Measurements from ENCODE around the gene CDIP1.

DNA sequence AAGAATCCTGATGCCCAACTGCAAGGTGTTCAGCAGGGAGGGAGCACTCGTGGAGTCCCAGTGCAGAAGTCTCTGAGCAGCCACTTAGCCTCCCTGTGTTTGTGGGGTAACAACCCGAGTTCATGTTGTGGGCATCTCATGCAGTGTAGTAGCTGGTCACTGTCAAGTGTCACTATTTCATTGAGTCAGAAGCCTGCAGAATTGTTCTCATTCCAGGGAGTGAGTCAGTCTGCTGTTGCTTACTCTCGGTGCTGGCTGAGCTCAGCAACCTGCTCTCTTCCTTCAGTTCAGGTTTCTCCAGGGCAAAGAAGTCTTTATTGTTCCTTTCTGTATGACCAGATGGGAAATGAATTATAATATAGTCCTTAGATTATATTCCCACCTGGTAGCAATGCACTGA is 38.3 kb downstream of the CDIP1 start:
- TF ChIP-seq, protein P1, sequence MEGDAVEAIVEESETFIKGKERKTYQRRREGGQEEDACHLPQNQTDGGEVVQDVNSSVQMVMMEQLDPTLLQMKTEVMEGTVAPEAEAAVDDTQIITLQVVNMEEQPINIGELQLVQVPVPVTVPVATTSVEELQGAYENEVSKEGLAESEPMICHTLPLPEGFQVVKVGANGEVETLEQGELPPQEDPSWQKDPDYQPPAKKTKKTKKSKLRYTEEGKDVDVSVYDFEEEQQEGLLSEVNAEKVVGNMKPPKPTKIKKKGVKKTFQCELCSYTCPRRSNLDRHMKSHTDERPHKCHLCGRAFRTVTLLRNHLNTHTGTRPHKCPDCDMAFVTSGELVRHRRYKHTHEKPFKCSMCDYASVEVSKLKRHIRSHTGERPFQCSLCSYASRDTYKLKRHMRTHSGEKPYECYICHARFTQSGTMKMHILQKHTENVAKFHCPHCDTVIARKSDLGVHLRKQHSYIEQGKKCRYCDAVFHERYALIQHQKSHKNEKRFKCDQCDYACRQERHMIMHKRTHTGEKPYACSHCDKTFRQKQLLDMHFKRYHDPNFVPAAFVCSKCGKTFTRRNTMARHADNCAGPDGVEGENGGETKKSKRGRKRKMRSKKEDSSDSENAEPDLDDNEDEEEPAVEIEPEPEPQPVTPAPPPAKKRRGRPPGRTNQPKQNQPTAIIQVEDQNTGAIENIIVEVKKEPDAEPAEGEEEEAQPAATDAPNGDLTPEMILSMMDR (IDR thresholded peaks at IDR 0.05; ENCODE audit: low read length): no peak
- TF ChIP-seq EZH2 (optimal IDR thresholded peaks at IDR 0.05; ENCODE audit: low read depth, low read length): no peak

All from MM.1S (cell line).